ENCODE results near the gene MYRF. TPM values are rescaled to one million over a fixed set of nuclear protein-coding genes. Genes with fewer than 3 reads are reported as not detected.

Gene MYRF
- total RNA-seq, 2 experiments from 2014 or later: 0.68 to 0.70 TPM

DNA sequence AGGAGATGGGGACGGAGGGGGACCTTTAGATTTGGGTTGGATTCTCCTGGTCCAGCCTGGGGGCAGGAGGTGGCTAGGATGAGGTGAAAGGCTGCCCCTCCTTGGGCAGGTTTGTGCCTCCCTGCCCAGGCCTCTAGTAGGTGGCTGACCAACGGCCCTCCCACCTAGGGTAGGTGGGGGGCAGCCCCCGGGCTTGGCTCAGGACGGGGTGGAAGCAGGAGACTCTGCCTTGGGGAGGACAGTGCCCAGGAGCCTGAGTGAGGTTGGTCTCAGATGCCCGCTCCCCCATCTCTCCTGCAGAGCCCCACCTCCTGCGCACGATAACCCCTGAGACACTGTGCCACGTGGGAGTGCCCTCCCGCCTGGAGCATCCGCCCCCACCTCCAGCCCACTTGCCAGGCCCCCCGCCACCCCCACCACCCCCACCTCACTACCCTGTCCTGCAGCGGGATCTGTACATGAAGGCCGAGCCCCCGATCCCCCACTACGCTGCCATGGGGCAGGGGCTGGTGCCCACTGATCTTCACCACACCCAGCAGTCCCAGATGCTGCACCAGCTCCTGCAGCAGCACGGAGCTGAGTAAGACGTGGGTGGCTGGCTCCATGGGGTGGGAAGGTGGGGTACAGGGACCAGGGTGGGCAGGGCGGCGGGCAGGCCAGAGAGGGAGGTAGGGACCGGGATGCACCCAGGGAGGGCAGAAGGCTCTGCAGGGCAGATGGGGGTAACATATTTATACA, 17.7 kb downstream of the MYRF start:
- no peaks in the 10 kb centered on the region for H3K9me3 Mint-ChIP-seq
- H3K4me3 Mint-ChIP-seq: no peak overlapping the region
- H3K27me3 Mint-ChIP-seq: no peaks in the 10 kb centered on the region
- H3K36me3 Mint-ChIP-seq: no peaks in the 10 kb centered on the region
- H3K27ac Mint-ChIP-seq: no peak overlapping the region
- H3K4me1 Mint-ChIP-seq: no peaks in the 10 kb centered on the region
- DNase-seq: no peak

DNA sequence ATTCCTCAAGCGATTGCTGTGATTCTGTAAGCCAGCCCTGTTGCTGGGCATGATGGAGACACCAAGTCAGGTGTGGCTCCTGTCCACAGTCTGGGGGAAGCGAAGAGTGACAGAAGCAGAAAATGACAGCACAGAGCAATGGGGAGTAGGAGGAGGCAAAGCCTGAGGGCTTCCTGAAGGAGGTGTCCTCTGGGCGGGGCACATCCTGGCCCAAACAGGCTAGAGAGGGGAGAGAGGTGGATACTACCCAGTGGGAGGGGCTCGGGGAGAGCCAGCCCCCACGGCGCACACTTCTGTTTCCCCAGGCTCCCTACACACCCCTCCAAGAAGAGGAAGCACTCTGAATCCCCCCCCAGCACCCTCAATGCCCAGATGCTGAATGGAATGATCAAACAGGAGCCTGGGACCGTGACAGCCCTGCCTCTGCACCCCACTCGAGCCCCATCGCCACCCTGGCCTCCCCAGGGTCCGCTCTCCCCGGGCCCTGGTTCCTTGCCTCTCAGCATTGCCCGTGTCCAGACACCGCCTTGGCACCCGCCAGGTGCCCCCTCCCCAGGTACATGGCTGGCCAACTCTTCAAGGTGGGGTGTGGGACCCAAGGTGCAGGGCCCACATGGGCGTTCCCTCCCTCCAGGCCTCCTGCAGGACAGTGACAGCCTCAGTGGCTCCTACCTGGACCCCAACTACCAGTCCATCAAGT, 18.9 kb downstream of the MYRF start:
- Mint-ChIP-seq H3K27ac (no peak overlapping the region), H3K9me3 (no peaks in the 10 kb centered on the region), H3K36me3 (no peaks in the 10 kb centered on the region), H3K4me1 (no peaks in the 10 kb centered on the region), H3K27me3 (peaks cover 4% of the 10 kb centered on the region), H3K4me3 (no peak overlapping the region)
- no peak for DNase-seq

- Mint-ChIP-seq H3K27me3 (peaks cover 7% of the 10 kb centered on the region), H3K36me3 (no peaks in the 10 kb centered on the region)
Observed at GRCh38 chr11:61771985-61772455, 19.6 kb downstream of the MYRF start.

DNA sequence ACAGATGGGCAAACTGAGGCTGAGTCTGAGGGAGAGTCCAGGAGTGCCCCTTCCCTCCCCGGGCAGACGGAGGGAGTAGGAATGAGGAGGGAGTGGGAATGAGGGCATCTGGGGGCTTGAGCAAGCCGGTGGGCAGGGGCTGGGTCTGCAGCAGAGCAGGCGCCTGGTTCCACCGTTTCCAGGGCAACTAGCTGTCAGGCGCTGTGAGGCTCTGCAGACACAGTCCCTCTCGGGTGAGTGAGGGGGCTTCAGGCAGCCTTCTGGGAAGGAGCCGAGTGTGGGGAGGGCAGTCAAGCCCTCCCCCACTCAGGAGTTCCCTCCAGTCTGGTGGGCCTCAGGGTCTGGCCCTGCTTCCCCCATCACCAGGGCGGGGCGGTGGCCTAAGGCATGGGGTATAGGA, 20.9 kb downstream of the MYRF start:
- Mint-ChIP-seq H3K4me3 (no peak overlapping the region), H3K27ac (no peak overlapping the region), H3K27me3 (peaks cover 14% of the 10 kb centered on the region), H3K36me3 (no peaks in the 10 kb centered on the region), H3K9me3 (no peaks in the 10 kb centered on the region), H3K4me1 (peaks cover 8% of the 10 kb centered on the region)
- no peak for DNase-seq

More at GRCh38 chr11:61771985-61772455, 19.6 kb downstream of the MYRF start:
- no peaks in the 10 kb centered on the region for H3K9me3 Mint-ChIP-seq
- H3K4me1 Mint-ChIP-seq: peaks cover 3% of the 10 kb centered on the region
- no peak overlapping the region for H3K4me3 Mint-ChIP-seq
- no peak overlapping the region for H3K27ac Mint-ChIP-seq
- DNase-seq: no peak

- no peak for DNase-seq
- H3K27ac Mint-ChIP-seq: no peak overlapping the region
- no peak overlapping the region for H3K4me3 Mint-ChIP-seq
- H3K27me3 Mint-ChIP-seq: peaks cover 16% of the 10 kb centered on the region
- H3K36me3 Mint-ChIP-seq: no peaks in the 10 kb centered on the region
- H3K9me3 Mint-ChIP-seq: no peaks in the 10 kb centered on the region
- H3K4me1 Mint-ChIP-seq: peaks cover 8% of the 10 kb centered on the region
Observed at GRCh38 chr11:61773809-61774208, 21.4 kb downstream of the MYRF start.

GRCh38 chr11:61774411-61774810, 22.0 kb downstream of the MYRF start:
- Mint-ChIP-seq H3K27me3 (peaks cover 16% of the 10 kb centered on the region), H3K4me1 (peaks cover 8% of the 10 kb centered on the region), H3K27ac (no peak overlapping the region), H3K36me3 (no peaks in the 10 kb centered on the region), H3K4me3 (no peak overlapping the region), H3K9me3 (no peaks in the 10 kb centered on the region)
- no peak for DNase-seq

DNA sequence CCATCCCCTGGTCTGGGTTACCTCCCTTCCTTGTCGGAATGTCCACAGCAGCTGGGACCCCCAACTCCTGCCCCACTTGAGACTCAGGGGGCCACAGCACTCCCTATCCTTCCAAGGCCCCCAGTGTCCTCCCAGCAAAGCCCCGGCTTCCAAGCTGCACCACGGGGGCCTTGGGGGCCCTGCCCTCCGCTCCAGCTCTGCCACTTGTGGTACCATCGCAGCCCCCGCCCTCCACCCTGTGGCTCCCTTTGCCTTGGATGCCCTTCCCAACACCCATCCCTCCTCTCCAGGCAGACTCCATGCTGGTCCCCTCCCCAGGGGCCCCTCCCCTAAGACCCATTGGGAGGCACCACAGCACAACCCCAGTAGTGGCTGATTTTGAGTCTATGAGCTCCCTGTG, 22.7 kb downstream of the MYRF start:
- H3K36me3 Mint-ChIP-seq: no peaks in the 10 kb centered on the region
- DNase-seq: no peak
- H3K4me3 Mint-ChIP-seq: no peak overlapping the region
- no peaks in the 10 kb centered on the region for H3K9me3 Mint-ChIP-seq
- peaks cover 8% of the 10 kb centered on the region for H3K4me1 Mint-ChIP-seq
- peaks cover 16% of the 10 kb centered on the region for H3K27me3 Mint-ChIP-seq
- no peak overlapping the region for H3K27ac Mint-ChIP-seq

- no peak overlapping the region for H3K27ac Mint-ChIP-seq
Observed at GRCh38 chr11:61775606-61776554, 23.4 kb downstream of the MYRF start.

DNA sequence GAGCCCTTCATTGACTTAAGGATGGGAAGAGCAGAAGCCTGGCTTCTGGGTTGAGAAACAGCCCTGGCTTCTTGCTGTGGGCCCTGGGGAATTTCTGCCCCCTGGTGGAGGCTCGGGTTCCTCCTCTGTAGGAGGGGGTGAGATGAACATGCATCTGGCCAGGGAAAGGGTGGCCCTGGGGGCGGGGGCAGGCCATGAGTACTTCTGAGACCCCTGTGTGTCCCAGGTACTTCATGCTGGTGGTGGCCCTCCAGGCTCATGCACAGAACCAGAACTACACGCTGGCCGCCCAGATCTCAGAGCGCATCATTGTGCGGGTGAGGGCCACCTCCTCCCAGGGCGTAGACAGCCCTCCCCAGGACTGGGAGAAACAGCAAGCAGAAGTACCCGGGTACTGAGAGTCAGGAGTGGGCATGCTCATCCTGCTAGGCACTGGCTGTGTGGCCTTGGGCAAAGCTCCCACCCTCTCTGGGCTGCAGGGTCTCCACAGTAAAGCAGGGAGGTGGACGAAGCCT, 24.2 kb downstream of the MYRF start:
- Mint-ChIP-seq H3K27ac (no peak overlapping the region), H3K9me3 (no peaks in the 10 kb centered on the region), H3K4me3 (no peak overlapping the region), H3K36me3 (no peaks in the 10 kb centered on the region), H3K4me1 (peaks cover 8% of the 10 kb centered on the region), H3K27me3 (peaks cover 16% of the 10 kb centered on the region)
- peak; percentile 67 for DNase-seq

More at GRCh38 chr11:61775606-61776554, 23.4 kb downstream of the MYRF start:
- Mint-ChIP-seq H3K27me3 (peaks cover 16% of the 10 kb centered on the region), H3K36me3 (no peaks in the 10 kb centered on the region), H3K4me3 (no peak overlapping the region), H3K4me1 (peaks cover 8% of the 10 kb centered on the region), H3K9me3 (no peaks in the 10 kb centered on the region)
- no peak for DNase-seq

DNA sequence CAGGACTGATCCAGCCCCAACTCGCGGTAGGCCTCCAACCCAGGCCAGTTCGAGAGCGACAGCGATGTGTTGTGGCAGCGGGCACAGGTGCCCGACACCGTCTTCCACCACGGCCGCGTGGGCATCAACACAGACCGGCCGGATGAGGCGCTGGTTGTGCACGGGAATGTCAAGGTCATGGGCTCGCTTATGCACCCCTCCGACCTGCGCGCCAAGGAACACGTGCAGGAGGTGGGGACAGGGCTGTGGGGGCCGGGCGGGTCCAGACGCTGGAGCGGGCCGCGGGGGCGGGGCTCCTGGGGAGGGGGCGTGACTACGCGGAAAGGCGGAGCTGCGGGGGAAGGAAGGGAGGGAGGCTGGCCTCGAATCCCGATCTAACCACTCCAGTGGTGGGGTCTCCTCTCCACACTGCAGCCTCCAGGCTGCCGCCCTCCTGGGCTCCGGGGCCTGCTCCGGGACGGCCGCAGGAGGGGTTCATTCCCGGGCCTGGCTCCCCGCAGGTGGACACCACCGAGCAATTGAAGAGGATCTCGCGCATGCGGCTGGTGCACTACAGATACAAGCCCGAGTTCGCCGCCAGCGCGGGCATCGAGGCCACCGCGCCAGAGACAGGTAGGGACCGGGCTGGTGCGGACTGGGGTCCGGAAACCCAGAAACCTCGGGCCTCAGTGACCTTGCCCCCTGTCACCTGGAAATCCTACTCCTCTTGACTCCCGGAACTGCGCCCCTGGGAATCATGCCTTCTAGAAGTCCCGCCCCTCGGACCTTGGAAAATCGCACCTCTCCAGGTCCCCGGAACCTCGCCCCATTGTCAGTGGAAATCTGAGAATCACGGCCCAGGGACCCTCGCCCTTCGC, 25.0 kb downstream of the MYRF start:
- H3K9me3 Mint-ChIP-seq: no peaks in the 10 kb centered on the region
- no peak overlapping the region for H3K27ac Mint-ChIP-seq
- H3K4me1 Mint-ChIP-seq: peaks cover 12% of the 10 kb centered on the region
- peak; percentile 60 for DNase-seq
- peak overlapping the region; percentile 25 for H3K4me3 Mint-ChIP-seq
- H3K27me3 Mint-ChIP-seq: peaks cover 16% of the 10 kb centered on the region
- H3K36me3 Mint-ChIP-seq: no peaks in the 10 kb centered on the region

- no peak for DNase-seq
- H3K36me3 Mint-ChIP-seq: no peaks in the 10 kb centered on the region
- H3K27ac Mint-ChIP-seq: no peak overlapping the region
- no peaks in the 10 kb centered on the region for H3K9me3 Mint-ChIP-seq
- peaks cover 14% of the 10 kb centered on the region for H3K4me1 Mint-ChIP-seq
- peaks cover 16% of the 10 kb centered on the region for H3K27me3 Mint-ChIP-seq
- H3K4me3 Mint-ChIP-seq: no peak overlapping the region
Observed at GRCh38 chr11:61778357-61778886, 26.0 kb downstream of the MYRF start.

DNA sequence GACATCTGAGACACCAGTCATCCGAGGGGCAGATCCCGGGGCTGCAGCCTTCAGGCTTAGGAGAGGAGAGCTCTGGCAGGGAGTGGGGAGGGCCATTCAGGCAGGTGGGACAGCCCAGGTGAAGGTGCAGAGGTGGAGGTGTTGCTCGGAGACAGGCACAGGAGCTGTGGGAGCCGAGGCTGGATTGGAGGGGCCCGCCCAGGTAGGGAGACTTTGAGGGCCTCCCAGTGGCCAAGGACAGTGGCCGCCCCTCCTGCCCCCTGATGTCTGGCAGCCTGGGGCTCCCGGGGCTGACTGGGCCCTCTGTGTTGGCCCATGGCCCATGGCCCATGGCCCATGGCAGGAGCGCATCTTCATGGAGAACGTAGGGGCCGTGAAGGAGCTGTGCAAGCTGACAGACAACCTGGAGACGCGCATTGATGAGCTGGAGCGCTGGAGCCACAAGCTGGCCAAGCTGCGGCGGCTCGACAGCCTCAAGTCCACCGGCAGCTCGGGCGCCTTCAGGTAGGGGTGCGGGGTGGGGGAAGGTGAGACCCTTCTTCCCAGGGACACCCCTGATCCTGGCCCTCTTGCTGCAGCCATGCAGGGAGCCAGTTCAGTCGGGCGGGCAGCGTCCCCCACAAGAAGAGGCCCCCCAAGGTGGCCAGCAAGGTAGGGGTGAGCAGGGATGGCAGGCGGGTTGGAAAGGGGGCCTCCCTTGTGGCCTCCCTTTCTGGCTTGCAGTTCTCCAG, 26.6 kb downstream of the MYRF start:
- Mint-ChIP-seq H3K4me3 (no peak overlapping the region), H3K27me3 (peaks cover 16% of the 10 kb centered on the region), H3K36me3 (no peaks in the 10 kb centered on the region), H3K9me3 (no peaks in the 10 kb centered on the region), H3K27ac (no peak overlapping the region), H3K4me1 (peaks cover 14% of the 10 kb centered on the region)
- DNase-seq: no peak
